Transverse colon (tissue), 4 donors: ENCODE measurements around the gene COMP. TPM values are rescaled to one million over a fixed set of nuclear protein-coding genes. Genes with fewer than 3 reads are reported as not detected.
"Not testable (repeated sequence)": the region's sequence is repeated elsewhere in the genome, so short reads cannot be mapped to it uniquely, and the experiment has no call there.

Experiments used
- DNase-seq: peaks from one replicate; pipeline ENCODE4 v3.0.0-alpha.2; 2019
- H3K27ac ChIP-seq, 4 donors: fragments of 200-600 bp; sonication (generic); 2 replicates each; pipeline ENCODE4 v1.5.1; 2016 to 2018; ENCODE audit warnings: inconsistent platforms in 4 of 4
- H3K27me3 ChIP-seq: fragments of 200-600 bp; sonication (generic); 2 replicates; pipeline ENCODE4 v1.5.1; 2017; ENCODE audit warnings: inconsistent platforms
- H3K36me3 ChIP-seq, 4 donors: fragments of 200-600 bp; sonication (generic); 2 replicates each; pipeline ENCODE4 v1.5.1; 2017 to 2019; ENCODE audit warnings: inconsistent platforms in 4 of 4
- H3K4me1 ChIP-seq, 4 donors: fragments of 200-600 bp; sonication (generic); 2 replicates each; pipeline ENCODE4 v1.5.1; 2017 to 2020; ENCODE audit warnings: inconsistent platforms in 4 of 4
- H3K4me3 ChIP-seq, 4 donors: fragments of 200-600 bp; sonication (generic); 1 replicate in 1 of 4; 2 replicates in 3 of 4; pipeline versions ENCODE4 v1.5.1 to v1.6.1; 2017 to 2019; ENCODE audit warnings: inconsistent platforms in 4 of 4
- H3K9me3 ChIP-seq, 2 donors: fragments of 200-600 bp; sonication (generic); 2 replicates each; pipeline ENCODE4 v1.5.1; 2017 to 2019; ENCODE audit warnings: inconsistent platforms in 2 of 2
- EP300 ChIP-seq: sonication (generic); formaldehyde crosslinking; IDR thresholded peaks from one replicate; pipeline ENCODE4 v1.6.1; 2017; ENCODE audit warnings: antibody characterized with exemption, low read depth
- POLR2A ChIP-seq: fragments of 450-650 bp; IDR thresholded peaks from one replicate; pipeline ENCODE4 v1.6.1; 2016; ENCODE audit warnings: antibody characterized with exemption, mild to moderate bottlenecking, moderate library complexity
- POLR2AphosphoS5 ChIP-seq, 3 donors: sonication (generic); formaldehyde crosslinking; IDR thresholded peaks; one replicate each; pipeline ENCODE4 v1.6.1; 2016; ENCODE audit warnings: antibody characterized with exemption in 3 of 3
- WGBS, 2 donors: methylation state at CpG; one replicate each; pipeline ENCODE4 v1.1.5; 2018; ENCODE audit warnings: low coverage in 1 of 2; 5-methylcytosine and 5-hydroxymethylcytosine counted together
- in situ Hi-C, 4 donors: fragments of 200-750 bp; cut with MboI; loops; one replicate each; pipeline versions ENCODE4 v1.15.0 to v1.15.1; 2017; ENCODE audit warnings: low sequenced_read_pairs in 3 of 4, low pct_ligation_motif_present in 1 of 4, low pct_unique_long_range_greater_than_20kb in 1 of 4
- intact Hi-C: fragments of 100-400 bp; cut with DNase I; formaldehyde crosslinking; loops from one replicate; pipeline ENCODE4 v1.15.1; 2023; ENCODE audit warnings: low total_unique reads
- total RNA-seq, 4 donors: library from RNA; depleted of rRNA; stranded (reverse); fragments of >200 nt; gene quantifications; one replicate each; pipeline ENCODE4 v1.1.0, GENCODE V29; 2016
- TF ChIP-seq, protein P1 (sequence below), 5 experiments: fragments of 200-600 bp in 3 of 5; fragments of 450-650 bp in 2 of 5; sonication (generic) in 3 of 5; IDR thresholded peaks; 1 replicate in 2 of 5; 2 replicates in 3 of 5; pipeline ENCODE4 v1.5.1; 2016 to 2017; ENCODE audit warnings: antibody characterized with exemption in 5 of 5, inconsistent platforms in 3 of 5, mild to moderate bottlenecking in 2 of 5, moderate library complexity in 1 of 5

The COMP gene
- total RNA-seq, 4 donors from 2014 or later: 0.32 to 0.55 TPM; not detected in 2

DNA sequence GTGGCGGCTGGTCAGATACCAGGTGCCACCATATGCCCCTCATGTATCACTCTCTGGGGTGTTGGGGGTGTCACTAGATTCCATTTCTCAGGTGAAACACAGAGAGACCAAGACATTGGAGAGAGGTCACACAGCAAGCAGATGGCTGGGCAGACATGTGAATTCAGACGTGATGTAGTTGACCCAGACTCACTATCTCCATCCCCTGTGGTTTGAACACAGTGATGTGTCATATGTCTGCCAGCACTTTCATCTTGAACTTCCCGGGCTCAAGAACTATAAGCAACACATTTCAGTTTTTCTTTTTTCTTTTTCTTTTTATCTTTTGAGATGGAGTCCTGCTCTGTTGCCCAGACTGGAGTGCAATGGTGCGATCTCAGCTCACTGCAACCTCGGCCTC is 24.6 kb upstream of the COMP start:
- Histone ChIP-seq H3K27ac (no peak overlapping the region), H3K9me3 (no peaks in the 10 kb centered on the region), H3K36me3 (no peaks in the 10 kb centered on the region), H3K4me1 (no peaks in the 10 kb centered on the region), H3K4me3 (no peak overlapping the region), H3K27me3 (no peaks in the 10 kb centered on the region)
- DNase-seq: no peak
- intact Hi-C loops (no loop called here), in situ Hi-C loops (loop anchor here in 1 of 4 donors (25.0 kb wide), 1 partner anchor 203 kb away; the partner anchor contains the start of genes CRLF1 and TMEM59L)
- TF ChIP-seq POLR2AphosphoS5 (IDR thresholded peaks at IDR 0.05) (no peak), POLR2A (no peak), EP300 (no peak)
- TF ChIP-seq, protein P1, sequence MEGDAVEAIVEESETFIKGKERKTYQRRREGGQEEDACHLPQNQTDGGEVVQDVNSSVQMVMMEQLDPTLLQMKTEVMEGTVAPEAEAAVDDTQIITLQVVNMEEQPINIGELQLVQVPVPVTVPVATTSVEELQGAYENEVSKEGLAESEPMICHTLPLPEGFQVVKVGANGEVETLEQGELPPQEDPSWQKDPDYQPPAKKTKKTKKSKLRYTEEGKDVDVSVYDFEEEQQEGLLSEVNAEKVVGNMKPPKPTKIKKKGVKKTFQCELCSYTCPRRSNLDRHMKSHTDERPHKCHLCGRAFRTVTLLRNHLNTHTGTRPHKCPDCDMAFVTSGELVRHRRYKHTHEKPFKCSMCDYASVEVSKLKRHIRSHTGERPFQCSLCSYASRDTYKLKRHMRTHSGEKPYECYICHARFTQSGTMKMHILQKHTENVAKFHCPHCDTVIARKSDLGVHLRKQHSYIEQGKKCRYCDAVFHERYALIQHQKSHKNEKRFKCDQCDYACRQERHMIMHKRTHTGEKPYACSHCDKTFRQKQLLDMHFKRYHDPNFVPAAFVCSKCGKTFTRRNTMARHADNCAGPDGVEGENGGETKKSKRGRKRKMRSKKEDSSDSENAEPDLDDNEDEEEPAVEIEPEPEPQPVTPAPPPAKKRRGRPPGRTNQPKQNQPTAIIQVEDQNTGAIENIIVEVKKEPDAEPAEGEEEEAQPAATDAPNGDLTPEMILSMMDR (IDR thresholded peaks at IDR 0.05): no peak
- 91% methylated on average over 5 of the region's 5 CpGs; no CpG with 5 or more reads in 1 of the 2 donors for WGBS, 2 donors

DNA sequence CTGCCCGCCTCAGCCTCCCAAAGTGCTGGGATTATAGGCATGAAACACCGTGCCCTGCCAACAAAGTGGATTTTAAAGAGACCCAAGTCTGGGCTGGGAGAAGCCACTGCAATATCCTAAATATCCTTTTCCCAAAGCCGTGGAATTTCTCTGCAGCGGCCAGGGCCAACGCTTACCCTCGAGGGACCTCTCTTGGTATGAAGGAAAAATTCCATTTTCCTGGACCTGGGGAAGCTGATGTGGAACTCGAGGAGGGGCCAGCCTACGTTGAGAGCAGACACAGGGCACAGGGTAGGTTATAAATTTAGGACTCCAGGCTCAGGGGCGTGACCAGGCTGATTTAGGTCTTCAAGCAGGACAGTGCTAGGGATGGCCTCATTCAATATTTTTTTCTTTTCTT is 23.0 kb upstream of the COMP start:
- no peaks in the 10 kb centered on the region for H3K9me3 ChIP-seq
- no peaks in the 10 kb centered on the region for H3K36me3 ChIP-seq
- intact Hi-C loops (no loop called here), in situ Hi-C loops (loop anchor here in 1 of 4 donors (25.0 kb wide), 1 partner anchor 202 kb away; the partner anchor contains the start of genes CRLF1 and TMEM59L)
- H3K27me3 ChIP-seq: no peaks in the 10 kb centered on the region
- no peak for TF ChIP-seq POLR2A
- DNase-seq: no peak
- 53% methylated on average over 9 of the region's 9 CpGs; no CpG with 5 or more reads in 1 of the 2 donors for WGBS, 2 donors
- no peak overlapping the region for H3K27ac ChIP-seq
- H3K4me1 ChIP-seq: peaks cover 0 to 2% (median under 1%) of the 10 kb centered on the region in 4 donors
- no peak overlapping the region for H3K4me3 ChIP-seq

DNA sequence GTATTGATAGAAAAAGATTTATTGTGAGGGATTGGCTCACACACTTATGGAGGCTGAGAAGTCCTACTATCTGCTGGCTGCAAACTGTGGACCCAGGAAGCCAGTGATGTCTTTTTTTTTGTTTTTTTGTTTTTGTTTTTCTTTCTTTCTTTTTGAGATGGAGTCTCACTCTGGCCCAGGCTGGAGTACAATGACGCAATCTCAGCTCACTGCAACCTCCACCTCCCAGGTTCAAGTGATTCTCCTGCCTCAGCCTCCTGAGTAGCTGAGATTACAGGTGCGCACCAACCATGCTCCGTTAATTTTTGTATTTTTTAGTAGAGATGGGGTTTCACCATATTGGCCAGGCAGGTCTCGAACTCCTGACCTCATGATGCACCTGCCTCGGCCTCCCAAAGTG is 20.5 kb upstream of the COMP start:
- H3K4me1 ChIP-seq, DNase-seq, H3K4me3 ChIP-seq, intact Hi-C loops, H3K27me3 ChIP-seq, H3K27ac ChIP-seq, H3K36me3 ChIP-seq, H3K9me3 ChIP-seq: not testable (repeated sequence)
- WGBS, 2 donors: 90 to 92% methylated on average over 4 to 5 of the region's 5 CpGs
- in situ Hi-C loops: loop anchor here in 1 of 4 donors (25.0 kb wide), 1 partner anchor 199 kb away; the partner anchor contains the start of genes CRLF1 and TMEM59L

GRCh38 chr19:18809149-18809868 is 18.2 kb upstream of the COMP start:
- Histone ChIP-seq H3K4me3 (no peak overlapping the region), H3K27ac (peak overlapping the region in 3 of 4 donors; percentile 26 to 57 (median 31)), H3K36me3 (no peaks in the 10 kb centered on the region), H3K9me3 (no peaks in the 10 kb centered on the region), H3K27me3 (peaks cover 3% of the 10 kb centered on the region), H3K4me1 (peaks cover 0 to 4% (median 2%) of the 10 kb centered on the region in 4 donors)
- TF ChIP-seq POLR2AphosphoS5 (IDR thresholded peaks at IDR 0.05) (peak; percentile 56 to 67 (median 60)), POLR2A (no peak), EP300 (no peak)
- TF ChIP-seq, protein P1 (IDR thresholded peaks at IDR 0.05): no peak
- intact Hi-C loops: no loop called here
- DNase-seq: peak; percentile 36
- in situ Hi-C loops: loop anchor here in 1 of 4 donors (25.0 kb wide), 1 partner anchor 197 kb away; the partner anchor contains the start of genes CRLF1 and TMEM59L
- 50 to 60% methylated on average over 8 to 14 of the region's 14 CpGs for WGBS, 2 donors

DNA sequence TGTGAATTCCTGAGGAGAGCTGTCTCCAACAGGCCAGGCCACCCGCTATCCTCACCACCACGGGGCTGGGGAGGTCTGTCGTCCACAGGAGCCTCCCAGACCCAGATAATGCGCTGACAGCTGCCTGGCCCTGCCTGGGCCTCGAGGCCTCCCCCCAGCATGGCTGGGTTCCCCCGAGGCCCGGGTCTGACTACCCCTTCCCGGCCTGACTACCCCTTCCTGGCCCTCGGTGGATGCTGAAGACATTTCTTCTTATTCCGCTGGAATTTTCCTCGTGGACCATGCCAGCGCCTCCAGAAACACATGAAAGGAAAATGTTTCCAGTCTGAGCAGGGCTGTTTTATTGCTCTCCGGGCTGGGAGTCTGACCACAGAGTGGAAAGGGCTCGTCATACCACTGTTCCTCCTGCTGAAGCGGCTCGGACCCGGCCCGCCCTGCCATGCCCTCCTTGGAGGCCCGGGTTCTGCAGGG is 16.8 kb upstream of the COMP start:
- Histone ChIP-seq H3K4me3 (no peak overlapping the region), H3K36me3 (no peaks in the 10 kb centered on the region), H3K9me3 (no peaks in the 10 kb centered on the region), H3K4me1 (peaks cover 0 to 4% (median 2%) of the 10 kb centered on the region in 4 donors), H3K27ac (no peak overlapping the region), H3K27me3 (peaks cover 3% of the 10 kb centered on the region)
- TF ChIP-seq, protein P1 (IDR thresholded peaks at IDR 0.05): no peak
- TF ChIP-seq POLR2AphosphoS5 (IDR thresholded peaks at IDR 0.05): no peak
- no peak for TF ChIP-seq POLR2A
- no peak for TF ChIP-seq EP300
- DNase-seq: no peak
- WGBS, 2 donors: 72% methylated on average over 19 of the region's 19 CpGs; no CpG with 5 or more reads in 1 of the 2 donors
- intact Hi-C loops: no loop called here
- in situ Hi-C loops: loop anchor here in 1 of 4 donors (25.0 kb wide), 1 partner anchor 196 kb away; the partner anchor contains the start of genes CRLF1 and TMEM59L
